HCT116 (cell line): ENCODE results near the gene PLA2G15.

ENCODE experiments used
- CEBPB ChIP-seq: IDR thresholded peaks from 2 replicates; pipeline ENCODE4 v1.6.1; 2012; ENCODE audit warnings: low read depth
- CTCF ChIP-seq, 3 experiments: fragments of 200-600 bp in 1 of 3; sonication (generic) in 1 of 3; IDR thresholded peaks in 2 of 3; conservative IDR thresholded peaks in 1 of 3; 2 replicates each; pipeline ENCODE4 v1.5.1; 2012 to 2017; ENCODE audit warnings: low read depth in 2 of 3, low read length in 2 of 3, antibody characterized with exemption in 1 of 3, borderline replicate concordance in 1 of 3, control low read depth in 1 of 3, mild to moderate bottlenecking in 1 of 3, mixed read lengths in 1 of 3, mixed run types in 1 of 3, moderate library complexity in 1 of 3; ENCODE audit not compliant: insufficient read depth in 1 of 3
- EZH2 ChIP-seq: fragments of 200-600 bp; sonication (generic); IDR thresholded peaks from 2 replicates; pipeline ENCODE4 v1.6.1; 2017; ENCODE audit warnings: antibody characterized with exemption, mixed run types
- MAX ChIP-seq: IDR thresholded peaks from 2 replicates; pipeline ENCODE4 v1.6.1; 2012
- POLR2AphosphoS5 ChIP-seq: IDR thresholded peaks from 2 replicates; pipeline ENCODE4 v1.6.1; 2011; ENCODE audit warnings: mild to moderate bottlenecking, low read depth, low read length, moderate library complexity
- SP1 ChIP-seq: IDR thresholded peaks from 2 replicates; pipeline ENCODE4 v1.6.1; 2012; ENCODE audit warnings: low read depth

- no peak for TF ChIP-seq CTCF (IDR thresholded peaks at IDR 0.05 in 2 of 3, conservative IDR thresholded peaks at IDR 0.05 in 1 of 3; ENCODE audit: borderline replicate concordance in 1 of 3, insufficient read depth in 1 of 3, low read depth in 2 of 3, low read length in 2 of 3)
- no peak for TF ChIP-seq MAX
- no peak for TF ChIP-seq CEBPB
- no peak for TF ChIP-seq POLR2AphosphoS5
- no peak for TF ChIP-seq SP1
- no peak for TF ChIP-seq EZH2
Observed at GRCh38 chr16:68285683-68286082, 40.5 kb downstream of the PLA2G15 start.
